Naive thymus-derived CD4-positive, alpha-beta T cell (primary cell): ENCODE data around the gene EGFL7. TPM values are rescaled to one million over a fixed set of nuclear protein-coding genes. Genes with fewer than 3 reads are reported as not detected.

Source experiments
- ATAC-seq: fragments of 150-1000 bp; cut with Tn5 transposase; 2 replicates; pipeline ENCODE4 v1.10.0; 2021; ENCODE audit warnings: mild to moderate bottlenecking, moderate library complexity
- CTCF ChIA-PET: fragments of 350-600 bp; sonication (Branson Sonifier 250); formaldehyde crosslinking; loops from one replicate; lab custom pipeline; 2021; ENCODE audit warnings: antibody characterized with exemption; lab: Charles Lee
- POLR2A ChIA-PET: fragments of 350-600 bp; sonication (Branson Sonifier 250); formaldehyde crosslinking; loops from one replicate; lab custom pipeline; 2021; ENCODE audit warnings: antibody characterized with exemption, inconsistent platforms; lab: Charles Lee
- DNase-seq, 9 donors: peaks; one replicate each; pipeline versions ENCODE4 v3.0.0 to v3.0.0-alpha.2; 2020 to 2022; ENCODE audit warnings: mixed read lengths in 1 of 9
- H3K27ac ChIP-seq: one replicate; pipeline ENCODE4 v1.7.0; 2013; ENCODE audit warnings: mild to moderate bottlenecking, low read depth, low read length, moderate library complexity
- H3K27me3 ChIP-seq, 2 donors: one replicate each; pipeline ENCODE4 v1.7.0; 2013; ENCODE audit warnings: low read length in 2 of 2, mild to moderate bottlenecking in 2 of 2, moderate library complexity in 2 of 2; ENCODE audit not compliant: control insufficient read depth in 2 of 2, insufficient read depth in 2 of 2
- H3K36me3 ChIP-seq, 3 experiments: 1 replicate in 2 of 3; 2 replicates in 1 of 3; pipeline ENCODE4 v1.7.0; 2013; ENCODE audit warnings: low read length in 3 of 3, mild to moderate bottlenecking in 3 of 3, moderate library complexity in 1 of 3; ENCODE audit not compliant: insufficient read depth in 3 of 3, control insufficient read depth in 2 of 3
- H3K4me1 ChIP-seq, 2 donors: one replicate each; pipeline ENCODE4 v1.7.0; 2013; ENCODE audit warnings: low read length in 2 of 2, mild to moderate bottlenecking in 2 of 2, moderate library complexity in 1 of 2; ENCODE audit not compliant: control insufficient read depth in 2 of 2, insufficient read depth in 2 of 2
- H3K4me3 ChIP-seq: 2 replicates; pipeline ENCODE4 v1.7.0; 2013; ENCODE audit warnings: mild to moderate bottlenecking, low read length
- H3K9me3 ChIP-seq, 3 experiments: 1 replicate in 2 of 3; 2 replicates in 1 of 3; pipeline ENCODE4 v1.7.0; 2013; ENCODE audit warnings: low read length in 3 of 3; ENCODE audit not compliant: control insufficient read depth in 2 of 3
- H3K27ac Mint-ChIP-seq, 9 donors: one replicate each; pipeline ENCODE4 v1.8.0; 2020 to 2022; ENCODE audit warnings: mixed read lengths in 9 of 9, mild to moderate bottlenecking in 8 of 9, moderate library complexity in 5 of 9, inconsistent platforms in 2 of 9
- H3K27me3 Mint-ChIP-seq, 5 donors: one replicate each; pipeline ENCODE4 v1.8.0; 2021 to 2022; ENCODE audit warnings: mixed read lengths in 5 of 5, mild to moderate bottlenecking in 1 of 5
- H3K36me3 Mint-ChIP-seq, 5 donors: one replicate each; pipeline ENCODE4 v1.8.0; 2020 to 2022; ENCODE audit warnings: mixed read lengths in 5 of 5, mild to moderate bottlenecking in 3 of 5, inconsistent platforms in 1 of 5
- H3K4me1 Mint-ChIP-seq, 7 donors: one replicate each; pipeline ENCODE4 v1.8.0; 2020 to 2022; ENCODE audit warnings: mixed read lengths in 7 of 7, mild to moderate bottlenecking in 3 of 7, inconsistent platforms in 1 of 7
- H3K4me3 Mint-ChIP-seq, 10 donors: one replicate each; pipeline ENCODE4 v1.8.0; 2020 to 2022; ENCODE audit warnings: mild to moderate bottlenecking in 10 of 10, mixed read lengths in 10 of 10, moderate library complexity in 6 of 10, inconsistent platforms in 2 of 10
- H3K9me3 Mint-ChIP-seq, 11 donors: one replicate each; pipeline ENCODE4 v1.8.0; 2020 to 2022; ENCODE audit warnings: mixed read lengths in 11 of 11, mild to moderate bottlenecking in 4 of 11, inconsistent platforms in 1 of 11, moderate library complexity in 1 of 11
- intact Hi-C, 2 donors: fragments of 100-400 bp; cut with micrococcal nuclease; formaldehyde crosslinking; loops; one replicate each; pipeline ENCODE4 v1.15.1; 2023
- polyA plus RNA-seq, 2 donors: library from polyadenylated mRNA; unstranded; fragments of 300-500 nt; fragmentation: Illumina TruSeq; gene quantifications; one replicate each; pipeline ENCODE4 v1.2.3, GENCODE V29; 2021
- total RNA-seq, 6 experiments: library from RNA in 5 of 6; stranded (reverse) in 5 of 6; gene quantifications; 1 replicate in 5 of 6; 2 replicates in 1 of 6; pipeline ENCODE4 v1.2.3 and lab custom pipeline; 2021 to 2026

Gene EGFL7
- total and polyA plus RNA-seq, 7 experiments from 2014 or later, result 0.56 to 2.3 (median 0.97) TPM; not detected in 4

GRCh38 chr9:136672431-136673087 lies 9.8 kb downstream of the EGFL7 start:
- no peak for ATAC-seq
- Mint-ChIP-seq H3K9me3 (no peaks in the 10 kb centered on the region), H3K27me3 (peaks cover 0 to 3% (median 0%) of the 10 kb centered on the region in 5 donors), H3K4me1 (no peaks in the 10 kb centered on the region), H3K4me3 (no peak overlapping the region), H3K36me3 (no peaks in the 10 kb centered on the region), H3K27ac (no peak overlapping the region)
- POLR2A ChIA-PET, result interaction anchor here (0.6 kb wide), 1 partner anchor 33 kb away, joined by 4 read pairs; no protein-coding TSS in a partner anchor
- H3K36me3 ChIP-seq, result peaks cover 0 to 8% (median 0%) of the 10 kb centered on the region in 3 experiments
- no peak overlapping the region for H3K4me3 ChIP-seq
- intact Hi-C loops, result no loop called here
- CTCF ChIA-PET, result no interaction called here
- H3K4me1 ChIP-seq, result no peaks in the 10 kb centered on the region
- no peak overlapping the region for H3K27ac ChIP-seq
- H3K9me3 ChIP-seq, result no peaks in the 10 kb centered on the region
- no peak for DNase-seq
- H3K27me3 ChIP-seq, result no peaks in the 10 kb centered on the region

GRCh38 chr9:136673088-136673974 lies 10.6 kb downstream of the EGFL7 start:
- Mint-ChIP-seq H3K27ac (no peak overlapping the region), H3K4me3 (no peak overlapping the region), H3K27me3 (peaks cover 0 to 3% (median 0%) of the 10 kb centered on the region in 5 donors), H3K4me1 (no peaks in the 10 kb centered on the region), H3K9me3 (no peaks in the 10 kb centered on the region), H3K36me3 (no peaks in the 10 kb centered on the region)
- Histone ChIP-seq H3K4me1 (no peaks in the 10 kb centered on the region), H3K27ac (no peak overlapping the region), H3K4me3 (no peak overlapping the region), H3K36me3 (peaks cover 0 to 8% (median 0%) of the 10 kb centered on the region in 3 experiments), H3K9me3 (no peaks in the 10 kb centered on the region), H3K27me3 (no peaks in the 10 kb centered on the region)
- ATAC-seq (no peak), DNase-seq (no peak)
- POLR2A ChIA-PET, result interaction anchor here (0.6 kb wide), 1 partner anchor 34 kb away, joined by 4 read pairs; no protein-coding TSS in a partner anchor
- CTCF ChIA-PET, result no interaction called here
- intact Hi-C loops, result no loop called here

DNA sequence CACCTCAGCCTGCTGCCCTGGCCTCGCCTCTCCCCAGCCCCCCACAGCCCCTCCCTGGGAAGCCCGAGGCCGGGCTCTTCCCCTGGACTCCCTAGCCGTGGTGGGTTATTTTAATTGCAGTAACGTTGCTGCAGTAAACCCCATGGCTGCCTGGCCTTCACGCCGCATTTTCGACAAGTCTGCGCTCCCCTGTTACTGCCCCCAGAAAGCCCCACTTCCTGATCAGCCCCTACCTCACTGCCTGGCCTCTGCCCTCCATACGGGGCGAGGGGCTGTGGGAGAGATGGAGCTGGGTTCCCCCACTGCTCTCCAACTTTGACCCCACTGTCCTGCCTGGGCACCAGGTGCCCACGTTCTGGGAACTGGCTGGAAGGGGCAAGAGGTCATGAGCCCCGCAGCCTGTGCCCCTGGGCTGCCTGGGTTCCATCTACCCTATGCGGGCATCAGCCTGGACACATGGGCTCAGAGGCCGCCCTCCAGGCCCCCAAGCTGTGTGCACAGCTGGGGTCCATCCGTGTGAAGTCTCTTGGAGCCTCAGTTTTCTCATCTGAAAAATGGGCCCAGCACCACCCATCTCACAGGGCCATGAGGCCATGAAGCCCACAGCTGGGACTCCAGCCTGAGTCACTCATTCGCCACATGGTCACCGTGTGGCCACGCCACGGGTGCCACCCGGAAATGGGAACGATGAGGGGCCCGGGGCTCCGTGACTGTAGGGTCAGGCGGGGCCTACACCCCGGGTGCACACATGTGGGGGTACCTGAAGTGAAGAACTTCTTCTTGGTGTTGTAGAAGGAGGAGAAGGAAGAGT lies 11.5 kb downstream of the EGFL7 start:
- no peaks in the 10 kb centered on the region for H3K4me1 ChIP-seq
- Mint-ChIP-seq H3K27ac (no peak overlapping the region), H3K4me3 (no peak overlapping the region), H3K27me3 (no peaks in the 10 kb centered on the region), H3K36me3 (no peaks in the 10 kb centered on the region), H3K4me1 (peaks cover 0 to 2% (median 0%) of the 10 kb centered on the region in 7 donors), H3K9me3 (no peaks in the 10 kb centered on the region)
- no peak for DNase-seq
- ChIA-PET CTCF (interaction anchor here (0.5 kb wide), 1 partner anchor 395 kb away, joined by 3 read pairs; no protein-coding TSS in a partner anchor), POLR2A (no interaction called here)
- ATAC-seq, result no peak
- no peaks in the 10 kb centered on the region for H3K9me3 ChIP-seq
- H3K27me3 ChIP-seq, result no peaks in the 10 kb centered on the region
- H3K27ac ChIP-seq, result no peak overlapping the region
- H3K4me3 ChIP-seq, result no peak overlapping the region
- intact Hi-C loops, result no loop called here
- peaks cover 0 to 8% (median 0%) of the 10 kb centered on the region in 3 experiments for H3K36me3 ChIP-seq

- POLR2A ChIA-PET, result no interaction called here
Observed at GRCh38 chr9:136674786-136675349, 12.2 kb downstream of the EGFL7 start.

GRCh38 chr9:136675477-136676296 lies 13.0 kb downstream of the EGFL7 start:
- Histone ChIP-seq H3K4me3 (no peak overlapping the region), H3K4me1 (no peaks in the 10 kb centered on the region), H3K36me3 (peaks cover 0 to 8% (median 0%) of the 10 kb centered on the region in 3 experiments), H3K27ac (no peak overlapping the region), H3K27me3 (no peaks in the 10 kb centered on the region), H3K9me3 (no peaks in the 10 kb centered on the region)
- no peak overlapping the region for H3K4me3 Mint-ChIP-seq
- DNase-seq, result no peak
- no peaks in the 10 kb centered on the region for H3K27me3 Mint-ChIP-seq
- POLR2A ChIA-PET, result no interaction called here
- H3K9me3 Mint-ChIP-seq, result no peaks in the 10 kb centered on the region
- intact Hi-C loops, result no loop called here
- H3K4me1 Mint-ChIP-seq, result peaks cover 0 to 8% (median 0%) of the 10 kb centered on the region in 7 donors
- H3K36me3 Mint-ChIP-seq, result no peaks in the 10 kb centered on the region
- H3K27ac Mint-ChIP-seq, result no peak overlapping the region
- CTCF ChIA-PET, result no interaction called here
- ATAC-seq, result no peak

More at GRCh38 chr9:136674786-136675349, 12.2 kb downstream of the EGFL7 start:
- intact Hi-C loops, result no loop called here
- Histone ChIP-seq H3K4me3 (no peak overlapping the region), H3K4me1 (no peaks in the 10 kb centered on the region), H3K27ac (no peak overlapping the region), H3K27me3 (no peaks in the 10 kb centered on the region), H3K36me3 (peaks cover 0 to 8% (median 0%) of the 10 kb centered on the region in 3 experiments), H3K9me3 (no peaks in the 10 kb centered on the region)
- DNase-seq (no peak), ATAC-seq (no peak)
- Mint-ChIP-seq H3K27me3 (no peaks in the 10 kb centered on the region), H3K4me3 (no peak overlapping the region), H3K27ac (no peak overlapping the region), H3K9me3 (no peaks in the 10 kb centered on the region), H3K4me1 (peaks cover 0 to 8% (median 0%) of the 10 kb centered on the region in 7 donors), H3K36me3 (no peaks in the 10 kb centered on the region)
- CTCF ChIA-PET, result no interaction called here
